CD8-positive, alpha-beta memory T cell (primary cell): ENCODE measurements around the gene NCAPG2. TPM values are rescaled to one million over a fixed set of nuclear protein-coding genes. Genes with fewer than 3 reads are reported as not detected.

Experiments
- CTCF ChIA-PET: fragments of 350-600 bp; sonication (Branson Sonifier 250); formaldehyde crosslinking; loops from one replicate; lab custom pipeline; 2021; ENCODE audit warnings: antibody characterized with exemption; lab: Charles Lee
- POLR2A ChIA-PET: fragments of 350-600 bp; sonication (Branson Sonifier 250); formaldehyde crosslinking; loops from one replicate; lab custom pipeline; 2021; ENCODE audit warnings: antibody characterized with exemption; lab: Charles Lee
- DNase-seq, 5 donors: peaks; one replicate each; pipeline versions ENCODE4 v3.0.0 to v3.0.0-alpha.2; 2020 to 2022; ENCODE audit warnings: mixed read lengths in 1 of 5
- H3K27ac ChIP-seq: one replicate; pipeline ENCODE4 v1.7.0; 2013; ENCODE audit warnings: low read depth, mild to moderate bottlenecking, low read length, moderate library complexity
- H3K27me3 ChIP-seq: 2 replicates; pipeline ENCODE4 v1.7.0; 2013; ENCODE audit warnings: low read length, mild to moderate bottlenecking; ENCODE audit not compliant: insufficient read depth, poor library complexity, severe bottlenecking
- H3K36me3 ChIP-seq: 2 replicates; pipeline ENCODE4 v1.7.0; 2013; ENCODE audit warnings: mild to moderate bottlenecking, low read length, moderate library complexity; ENCODE audit not compliant: insufficient read depth
- H3K4me1 ChIP-seq: 2 replicates; pipeline ENCODE4 v1.7.0; 2013; ENCODE audit warnings: mild to moderate bottlenecking, low read length, moderate library complexity; ENCODE audit not compliant: insufficient read depth
- H3K4me3 ChIP-seq: 2 replicates; pipeline ENCODE4 v1.7.0; 2013; ENCODE audit warnings: mild to moderate bottlenecking, low read length
- H3K9me3 ChIP-seq: 2 replicates; pipeline ENCODE4 v1.7.0; 2013; ENCODE audit warnings: mild to moderate bottlenecking, low read length
- H3K27ac Mint-ChIP-seq, 8 donors: one replicate each; pipeline ENCODE4 v1.8.0; 2020 to 2021; ENCODE audit warnings: mixed read lengths in 8 of 8, mild to moderate bottlenecking in 6 of 8, inconsistent platforms in 3 of 8, moderate library complexity in 3 of 8
- H3K27me3 Mint-ChIP-seq, 2 donors: one replicate each; pipeline ENCODE4 v1.8.0; 2020 to 2021; ENCODE audit warnings: mixed read lengths in 2 of 2, mild to moderate bottlenecking in 1 of 2, moderate library complexity in 1 of 2
- H3K36me3 Mint-ChIP-seq, 3 donors: one replicate each; pipeline ENCODE4 v1.8.0; 2020 to 2021; ENCODE audit warnings: mixed read lengths in 3 of 3, inconsistent platforms in 1 of 3, mild to moderate bottlenecking in 1 of 3
- H3K4me1 Mint-ChIP-seq, 3 donors: one replicate each; pipeline ENCODE4 v1.8.0; 2020 to 2021; ENCODE audit warnings: mixed read lengths in 3 of 3, inconsistent platforms in 1 of 3, mild to moderate bottlenecking in 1 of 3
- H3K4me3 Mint-ChIP-seq, 7 donors: one replicate each; pipeline ENCODE4 v1.8.0; 2020 to 2021; ENCODE audit warnings: mixed read lengths in 7 of 7, mild to moderate bottlenecking in 6 of 7, moderate library complexity in 4 of 7, inconsistent platforms in 2 of 7
- H3K9me3 Mint-ChIP-seq, 5 donors: one replicate each; pipeline ENCODE4 v1.8.0; 2020 to 2022; ENCODE audit warnings: mixed read lengths in 5 of 5, mild to moderate bottlenecking in 3 of 5, moderate library complexity in 2 of 5, inconsistent platforms in 1 of 5
- polyA plus RNA-seq: library from polyadenylated mRNA; unstranded; fragments of 300-500 nt; fragmentation: Illumina TruSeq; gene quantifications from one replicate; pipeline ENCODE4 v1.2.3, GENCODE V29; 2021
- total RNA-seq, 2 experiments: library from RNA; stranded (reverse); gene quantifications; one replicate each; pipeline ENCODE4 v1.2.3, GENCODE V29; 2021

Gene NCAPG2
- total RNA-seq: 10 to 100 TPM; 71.4 to 75.5 TPM
- 4.3 TPM for polyA plus RNA-seq

DNA sequence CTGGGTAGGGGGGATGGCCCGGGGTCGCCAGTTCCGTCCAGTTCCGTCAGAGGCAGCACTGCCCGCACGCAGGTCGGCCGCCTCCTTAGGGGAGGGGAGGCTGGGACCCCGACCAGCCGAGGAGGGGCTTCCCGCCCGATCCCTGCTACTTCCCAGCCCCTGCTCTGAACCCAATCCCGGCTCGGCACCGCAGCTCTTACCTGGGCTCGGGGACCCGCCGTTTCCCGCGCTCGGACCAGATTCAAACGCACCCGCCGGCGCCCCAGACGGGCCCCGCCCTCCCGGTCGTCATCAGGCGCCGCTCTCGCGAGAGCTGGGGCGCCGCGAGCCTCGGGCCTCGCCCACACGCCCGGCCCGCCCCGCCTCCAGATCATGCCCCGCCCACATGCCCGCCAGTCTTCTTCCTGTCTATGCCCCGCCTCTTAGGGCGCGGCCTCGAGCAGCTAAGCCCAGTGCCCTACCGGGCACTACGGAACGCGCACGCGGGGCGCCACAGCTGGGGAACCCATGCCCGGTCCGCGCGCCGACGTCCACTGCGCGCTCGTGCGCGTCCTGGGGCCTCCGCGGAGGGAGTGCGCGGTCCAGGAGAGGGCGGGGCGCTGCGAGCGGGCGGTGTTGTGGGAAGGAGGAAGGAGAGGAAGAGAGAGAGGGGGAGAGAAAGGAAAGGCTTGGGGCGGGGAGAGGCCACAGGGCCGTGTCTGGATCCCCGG lies at the start of gene NCAPG2:
NCAPG2 (minus strand) TSS at position 281 of the 710 bp plus-strand sequence. CDS start 2,905 bp downstream, outside the sequence.
- Histone ChIP-seq H3K27me3 (no peaks in the 10 kb centered on the region), H3K4me1 (peaks cover 13% of the 10 kb centered on the region), H3K36me3 (no peaks in the 10 kb centered on the region), H3K4me3 (peak within 1 kb of the TSS; percentile 84), H3K27ac (peak within 1 kb of the TSS; percentile 87), H3K9me3 (no peaks in the 10 kb centered on the region)
- CTCF ChIA-PET: interaction anchor here (0.9 to 2.2 kb wide), 2 partner anchors 136 to 272 kb away, joined by 3 to 10 read pairs; no protein-coding TSS in a partner anchor
- Mint-ChIP-seq H3K27me3 (peaks cover 0 to 1% of the 10 kb centered on the region in 2 donors), H3K27ac (peak within 1 kb of the TSS; percentile 70 to 90 (median 85)), H3K4me3 (peak within 1 kb of the TSS; percentile 82 to 99 (median 87)), H3K4me1 (peaks cover 18 to 32% (median 31%) of the 10 kb centered on the region in 3 donors), H3K36me3 (peaks cover 0 to 6% (median 3%) of the 10 kb centered on the region in 3 donors), H3K9me3 (no peaks in the 10 kb centered on the region)
- DNase-seq: peak; percentile 95 to 99 (median 97)
- POLR2A ChIA-PET: interaction anchor here (1.1 to 1.2 kb wide), 2 partner anchors 124 to 125 kb away, joined by 3 to 8 read pairs; partner anchors contain the start of gene ESYT2

- Histone ChIP-seq H3K27me3 (no peaks in the 10 kb centered on the region), H3K36me3 (peaks cover 22% of the 10 kb centered on the region), H3K4me1 (no peaks in the 10 kb centered on the region), H3K27ac (no peak overlapping the region), H3K9me3 (no peaks in the 10 kb centered on the region), H3K4me3 (no peak overlapping the region)
- CTCF ChIA-PET: interaction anchor here (1.3 kb wide), 1 partner anchor 9 kb away, joined by 6 read pairs; no protein-coding TSS in a partner anchor
- Mint-ChIP-seq H3K27me3 (no peaks in the 10 kb centered on the region), H3K9me3 (no peaks in the 10 kb centered on the region), H3K4me3 (no peak overlapping the region), H3K4me1 (peaks cover 0 to 1% (median 0%) of the 10 kb centered on the region in 3 donors), H3K36me3 (peaks cover 9 to 79% (median 24%) of the 10 kb centered on the region in 3 donors), H3K27ac (peak overlapping the region in 4 of 8 donors; percentile 2 to 68 (median 66))
- DNase-seq: no peak
- POLR2A ChIA-PET: no interaction called here
These were observed 49.3 kb upstream of the NCAPG2 start for GRCh38 chr7:158753900-158754299.

GRCh38 chr7:158751751-158752150 lies 47.1 kb upstream of the NCAPG2 start:
- Mint-ChIP-seq H3K27ac (no peak overlapping the region), H3K4me3 (no peak overlapping the region), H3K27me3 (no peaks in the 10 kb centered on the region), H3K4me1 (peaks cover 0 to 1% (median 0%) of the 10 kb centered on the region in 3 donors), H3K9me3 (no peaks in the 10 kb centered on the region), H3K36me3 (peaks cover 12 to 78% (median 12%) of the 10 kb centered on the region in 3 donors)
- Histone ChIP-seq H3K27me3 (no peaks in the 10 kb centered on the region), H3K9me3 (no peaks in the 10 kb centered on the region), H3K4me3 (no peak overlapping the region), H3K36me3 (peaks cover 22% of the 10 kb centered on the region), H3K4me1 (no peaks in the 10 kb centered on the region), H3K27ac (no peak overlapping the region)
- DNase-seq: no peak
- ChIA-PET POLR2A (no interaction called here), CTCF (interaction anchor here (1.2 kb wide), 1 partner anchor 10 kb away, joined by 5 read pairs; no protein-coding TSS in a partner anchor)

- H3K9me3 ChIP-seq: no peaks in the 10 kb centered on the region
- no peak overlapping the region for H3K27ac ChIP-seq
- Mint-ChIP-seq H3K36me3 (peaks cover 11 to 80% (median 12%) of the 10 kb centered on the region in 3 donors), H3K4me3 (no peak overlapping the region), H3K27ac (peak overlapping the region in 1 of 8 donors; percentile 21), H3K27me3 (no peaks in the 10 kb centered on the region), H3K4me1 (peaks cover 0 to 1% (median 0%) of the 10 kb centered on the region in 3 donors), H3K9me3 (no peaks in the 10 kb centered on the region)
- POLR2A ChIA-PET: no interaction called here
- DNase-seq: no peak
- H3K36me3 ChIP-seq: peaks cover 22% of the 10 kb centered on the region
- H3K27me3 ChIP-seq: no peaks in the 10 kb centered on the region
- H3K4me1 ChIP-seq: no peaks in the 10 kb centered on the region
- H3K4me3 ChIP-seq: no peak overlapping the region
- CTCF ChIA-PET: interaction anchor here (1.2 kb wide), 1 partner anchor 9 kb away, joined by 5 read pairs; no protein-coding TSS in a partner anchor
These were observed 46.6 kb upstream of the NCAPG2 start for GRCh38 chr7:158751199-158751598.

DNA sequence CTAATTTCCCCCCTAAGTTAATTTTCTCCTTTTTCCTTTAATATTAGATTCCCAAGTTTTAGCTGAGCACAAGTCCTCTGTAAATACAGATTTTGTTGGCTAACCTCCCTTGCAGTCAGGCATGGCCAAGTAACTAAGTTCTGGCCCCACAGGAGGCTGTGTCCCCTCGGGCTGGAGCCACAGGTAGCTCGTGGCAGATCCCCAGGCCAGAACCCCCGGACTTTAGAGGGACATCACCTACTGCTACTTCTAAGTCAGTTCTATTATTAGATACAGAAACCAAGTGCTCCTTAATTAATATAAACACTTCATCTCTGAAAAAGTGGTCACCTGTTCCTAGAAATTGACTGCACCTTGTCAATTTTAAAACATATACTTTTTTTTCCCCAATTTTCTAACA lies 46.1 kb upstream of the NCAPG2 start:
- no peaks in the 10 kb centered on the region for H3K27me3 ChIP-seq
- H3K4me1 ChIP-seq: no peaks in the 10 kb centered on the region
- H3K4me3 ChIP-seq: no peak overlapping the region
- DNase-seq: no peak
- Mint-ChIP-seq H3K27me3 (no peaks in the 10 kb centered on the region), H3K4me1 (peaks cover 0 to 1% (median 0%) of the 10 kb centered on the region in 3 donors), H3K4me3 (no peak overlapping the region), H3K27ac (peak overlapping the region in 3 of 8 donors; percentile 21 to 23 (median 22)), H3K36me3 (peaks cover 12 to 81% (median 13%) of the 10 kb centered on the region in 3 donors), H3K9me3 (no peaks in the 10 kb centered on the region)
- H3K36me3 ChIP-seq: peaks cover 22% of the 10 kb centered on the region
- ChIA-PET POLR2A (no interaction called here), CTCF (no interaction called here)
- H3K27ac ChIP-seq: no peak overlapping the region
- no peaks in the 10 kb centered on the region for H3K9me3 ChIP-seq

- Histone ChIP-seq H3K27ac (no peak overlapping the region), H3K27me3 (no peaks in the 10 kb centered on the region), H3K4me3 (no peak overlapping the region), H3K4me1 (no peaks in the 10 kb centered on the region), H3K36me3 (peaks cover 24% of the 10 kb centered on the region), H3K9me3 (no peaks in the 10 kb centered on the region)
- CTCF ChIA-PET: interaction anchor here (1.2 to 1.4 kb wide), 2 partner anchors 15 to 38 kb away, joined by 3 read pairs; no protein-coding TSS in a partner anchor
- DNase-seq: no peak
- Mint-ChIP-seq H3K4me1 (peaks cover 0 to 1% (median 0%) of the 10 kb centered on the region in 3 donors), H3K27me3 (no peaks in the 10 kb centered on the region), H3K4me3 (no peak overlapping the region), H3K9me3 (no peaks in the 10 kb centered on the region), H3K27ac (peak overlapping the region in 1 of 8 donors; percentile 8), H3K36me3 (peaks cover 7 to 78% (median 15%) of the 10 kb centered on the region in 3 donors)
- POLR2A ChIA-PET: no interaction called here
These were observed 44.8 kb upstream of the NCAPG2 start for GRCh38 chr7:158749396-158749795.

DNA sequence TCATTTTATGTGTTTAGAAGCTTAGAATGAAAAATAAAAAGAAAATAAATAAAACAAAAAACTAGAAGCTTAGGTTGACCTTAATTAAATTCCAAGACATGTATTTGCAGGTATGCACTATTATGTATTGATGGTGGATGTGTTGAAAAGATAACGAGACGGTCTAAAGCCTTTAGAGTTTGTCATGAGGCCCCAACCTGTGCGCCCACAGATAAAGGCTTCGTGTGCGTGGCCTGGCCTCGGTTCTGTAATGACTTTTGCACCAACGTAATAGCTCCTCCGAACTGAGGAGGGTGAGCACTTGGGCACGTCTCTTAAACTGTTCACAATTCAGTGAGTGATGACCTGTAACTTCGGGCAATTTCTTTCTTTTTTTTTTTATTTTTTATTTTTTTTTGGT lies 43.7 kb upstream of the NCAPG2 start:
- Mint-ChIP-seq H3K27ac (no peak overlapping the region), H3K9me3 (no peaks in the 10 kb centered on the region), H3K4me1 (no peaks in the 10 kb centered on the region), H3K27me3 (no peaks in the 10 kb centered on the region), H3K36me3 (peaks cover 7 to 81% (median 14%) of the 10 kb centered on the region in 3 donors), H3K4me3 (no peak overlapping the region)
- peaks cover 33% of the 10 kb centered on the region for H3K36me3 ChIP-seq
- H3K4me1 ChIP-seq: no peaks in the 10 kb centered on the region
- POLR2A ChIA-PET: interaction anchor here (0.6 kb wide), 1 partner anchor 37 kb away, joined by 6 read pairs; no protein-coding TSS in a partner anchor
- H3K4me3 ChIP-seq: no peak overlapping the region
- no peak for DNase-seq
- no peaks in the 10 kb centered on the region for H3K9me3 ChIP-seq
- CTCF ChIA-PET: interaction anchor here (1.2 to 1.4 kb wide), 2 partner anchors 16 to 39 kb away, joined by 3 read pairs; no protein-coding TSS in a partner anchor
- H3K27me3 ChIP-seq: no peaks in the 10 kb centered on the region
- no peak overlapping the region for H3K27ac ChIP-seq

DNA sequence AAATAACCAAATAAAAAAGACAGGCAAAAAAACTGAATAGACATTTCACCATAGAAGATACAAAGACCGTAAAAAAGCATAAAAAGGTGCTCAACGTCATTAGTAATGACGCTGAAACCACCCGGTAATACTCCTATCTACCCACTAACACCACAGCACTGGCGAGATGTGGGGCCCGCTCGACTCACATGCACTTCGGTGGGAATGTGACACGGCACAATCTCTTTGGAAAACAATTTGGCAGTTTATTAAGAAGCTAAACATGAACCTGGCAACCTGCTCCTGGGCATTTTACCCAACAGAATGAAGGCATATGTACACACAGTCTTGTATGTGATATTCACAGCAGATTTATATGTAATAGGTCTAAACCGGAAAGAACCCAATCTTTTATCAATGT lies 42.8 kb upstream of the NCAPG2 start:
- no peak for DNase-seq
- H3K4me1 ChIP-seq: no peaks in the 10 kb centered on the region
- POLR2A ChIA-PET: no interaction called here
- H3K27me3 Mint-ChIP-seq: no peaks in the 10 kb centered on the region
- no peak overlapping the region for H3K4me3 Mint-ChIP-seq
- no peaks in the 10 kb centered on the region for H3K9me3 Mint-ChIP-seq
- H3K36me3 Mint-ChIP-seq: peaks cover 7 to 82% (median 19%) of the 10 kb centered on the region in 3 donors
- no peaks in the 10 kb centered on the region for H3K4me1 Mint-ChIP-seq
- H3K9me3 ChIP-seq: no peaks in the 10 kb centered on the region
- CTCF ChIA-PET: no interaction called here
- H3K36me3 ChIP-seq: peaks cover 33% of the 10 kb centered on the region
- H3K27ac ChIP-seq: no peak overlapping the region
- no peak overlapping the region for H3K4me3 ChIP-seq
- no peaks in the 10 kb centered on the region for H3K27me3 ChIP-seq
- peak overlapping the region in 1 of 8 donors; percentile 45 for H3K27ac Mint-ChIP-seq
